ENCODE results near the gene TERT.
"Not testable (repeated sequence)": the region's sequence is repeated elsewhere in the genome, so short reads cannot be mapped to it uniquely, and the experiment has no call there.

TERT gene

DNA sequence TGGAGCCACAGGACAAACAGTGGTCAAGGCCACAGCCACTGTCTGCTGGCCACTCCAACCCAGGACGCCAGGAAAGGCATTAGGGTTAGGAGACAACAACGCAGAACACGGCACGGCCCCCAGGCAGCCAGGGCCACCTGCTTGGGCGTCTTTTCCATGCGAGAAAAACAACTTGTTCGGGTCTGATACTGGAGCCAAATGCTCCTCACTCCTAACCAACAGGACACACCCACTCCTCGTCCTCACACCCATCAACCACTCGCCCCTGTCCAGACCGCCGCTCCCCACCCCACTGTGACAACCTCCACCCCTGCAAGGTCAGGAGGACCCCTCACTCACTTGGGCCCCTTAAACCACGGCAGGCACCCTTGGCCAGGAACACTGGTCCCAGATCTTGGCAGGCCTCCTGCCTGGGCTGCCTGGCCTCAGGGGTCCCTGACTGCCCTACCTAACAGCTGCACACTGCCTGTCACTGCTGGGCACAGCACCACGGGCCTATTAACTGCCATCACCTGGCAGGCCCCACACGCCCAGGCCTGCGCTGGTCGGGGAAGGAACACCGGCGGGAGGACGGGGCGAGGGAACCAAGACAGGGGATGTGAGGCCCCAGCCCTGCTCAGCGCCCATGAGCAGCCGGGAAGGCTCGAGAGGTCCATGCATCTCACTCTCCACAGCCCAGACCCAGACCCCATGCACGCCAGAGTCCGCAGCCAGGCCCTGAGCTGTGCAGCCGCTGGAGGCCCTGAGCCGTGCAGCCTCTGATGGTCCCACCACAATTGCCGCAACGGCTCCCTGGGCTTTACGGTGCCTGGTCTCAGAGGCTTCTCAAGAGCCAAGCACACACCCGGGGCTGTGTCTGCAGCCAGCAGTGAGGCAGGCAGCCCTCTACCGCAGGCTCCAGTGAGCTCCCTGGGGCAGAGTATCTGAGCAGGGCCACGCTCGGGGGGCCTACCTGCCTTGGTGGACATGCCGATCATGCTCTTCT lies 36.3 kb upstream of the TERT start:
- Histone ChIP-seq H4K20me1 (ENCODE audit: low read depth, low read length) (peaks cover 15% of the 10 kb centered on the region; the same call in 1 of the 2 replicates), H3K27me3 (ENCODE audit: low read length) (no peaks in the 10 kb centered on the region), H3F3A (ENCODE audit: insufficient read depth) (peaks cover 4% of the 10 kb centered on the region), H3K9me2 (replicated peaks; ENCODE audit: insufficient read depth, low read length) (no peaks in the 10 kb centered on the region), H3K4me3 (ENCODE audit: insufficient read depth, low read length, poor library complexity, severe bottlenecking) (no peak overlapping the region), H3K9me3 (ENCODE audit: insufficient read depth, low read length) (no peaks in the 10 kb centered on the region), H2AFZ (ENCODE audit: low read depth, low read length, severe bottlenecking) (no peak overlapping the region), H3K36me3 (ENCODE audit: low read length) (peaks cover 11% of the 10 kb centered on the region; the same call in 1 of the 2 replicates), H3K9ac (ENCODE audit: low read length) (no peak overlapping the region), H3K27ac (ENCODE audit: low read depth, low read length) (no peak overlapping the region), H3K79me2 (ENCODE audit: insufficient read depth, low read length) (peaks cover 66% of the 10 kb centered on the region), H3K4me2 (ENCODE audit: low read depth, low read length, poor library complexity, severe bottlenecking) (no peak overlapping the region)
- TF ChIP-seq, protein P1, sequence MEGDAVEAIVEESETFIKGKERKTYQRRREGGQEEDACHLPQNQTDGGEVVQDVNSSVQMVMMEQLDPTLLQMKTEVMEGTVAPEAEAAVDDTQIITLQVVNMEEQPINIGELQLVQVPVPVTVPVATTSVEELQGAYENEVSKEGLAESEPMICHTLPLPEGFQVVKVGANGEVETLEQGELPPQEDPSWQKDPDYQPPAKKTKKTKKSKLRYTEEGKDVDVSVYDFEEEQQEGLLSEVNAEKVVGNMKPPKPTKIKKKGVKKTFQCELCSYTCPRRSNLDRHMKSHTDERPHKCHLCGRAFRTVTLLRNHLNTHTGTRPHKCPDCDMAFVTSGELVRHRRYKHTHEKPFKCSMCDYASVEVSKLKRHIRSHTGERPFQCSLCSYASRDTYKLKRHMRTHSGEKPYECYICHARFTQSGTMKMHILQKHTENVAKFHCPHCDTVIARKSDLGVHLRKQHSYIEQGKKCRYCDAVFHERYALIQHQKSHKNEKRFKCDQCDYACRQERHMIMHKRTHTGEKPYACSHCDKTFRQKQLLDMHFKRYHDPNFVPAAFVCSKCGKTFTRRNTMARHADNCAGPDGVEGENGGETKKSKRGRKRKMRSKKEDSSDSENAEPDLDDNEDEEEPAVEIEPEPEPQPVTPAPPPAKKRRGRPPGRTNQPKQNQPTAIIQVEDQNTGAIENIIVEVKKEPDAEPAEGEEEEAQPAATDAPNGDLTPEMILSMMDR (IDR thresholded peaks at IDR 0.05; ENCODE audit: insufficient read depth, low read length, poor library complexity, severe bottlenecking), result no peak
- no peak for TF ChIP-seq EZH2phosphoT487 (conservative IDR thresholded peaks at IDR 0.05; ENCODE audit: low read length)

DNA sequence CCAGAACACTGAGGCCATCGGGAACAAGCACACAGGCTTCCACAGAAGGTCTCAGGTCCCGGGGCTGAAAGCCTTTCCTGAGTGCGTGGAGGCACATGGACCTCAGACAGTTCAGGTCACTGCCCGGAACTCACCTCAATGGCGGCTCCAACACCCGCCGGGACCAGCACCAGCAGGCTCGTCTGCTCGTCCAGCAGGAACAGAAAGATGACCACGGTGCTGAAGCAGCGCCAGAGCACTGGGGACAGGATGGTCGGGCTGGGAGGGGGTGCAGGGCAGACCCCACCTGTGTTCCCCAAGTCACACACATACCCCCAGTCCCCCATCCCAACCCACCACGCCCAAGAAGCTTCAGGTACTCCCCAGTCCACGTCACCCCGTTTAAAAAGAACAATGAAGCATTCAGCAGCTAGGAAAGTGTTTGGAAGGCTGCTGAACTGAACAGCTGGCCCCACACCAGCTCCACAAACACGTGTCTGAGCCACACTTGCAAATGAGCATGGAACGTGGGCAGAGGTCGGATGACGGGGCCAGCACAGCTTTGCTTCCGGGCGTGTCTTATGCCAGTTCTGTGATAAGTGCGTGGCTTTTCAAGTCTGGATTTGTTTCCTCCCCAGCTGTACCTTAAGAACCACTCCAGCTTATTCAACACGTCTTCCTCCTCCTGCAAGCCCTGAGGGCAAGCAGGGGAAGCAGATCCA lies 35.4 kb upstream of the TERT start:
- H3K79me2 ChIP-seq (ENCODE audit: insufficient read depth, low read length), result peaks cover 57% of the 10 kb centered on the region
- no peak overlapping the region for H3K9ac ChIP-seq (ENCODE audit: low read length)
- no peaks in the 10 kb centered on the region for H3K9me2 ChIP-seq (replicated peaks; ENCODE audit: insufficient read depth, low read length)
- no peaks in the 10 kb centered on the region for H3K9me3 ChIP-seq (ENCODE audit: insufficient read depth, low read length)
- no peak overlapping the region for H3K4me3 ChIP-seq (ENCODE audit: insufficient read depth, low read length, poor library complexity, severe bottlenecking)
- TF ChIP-seq, protein P1 (IDR thresholded peaks at IDR 0.05; ENCODE audit: insufficient read depth, low read length, poor library complexity, severe bottlenecking), result no peak
- no peak for TF ChIP-seq EZH2phosphoT487 (conservative IDR thresholded peaks at IDR 0.05; ENCODE audit: low read length)
- peaks cover 13% of the 10 kb centered on the region; the same call in 1 of the 2 replicates for H3K36me3 ChIP-seq (ENCODE audit: low read length)
- no peak overlapping the region for H3K4me2 ChIP-seq (ENCODE audit: low read depth, low read length, poor library complexity, severe bottlenecking)
- 0 out of 2 replicates have a peak, but pooled peaks cover 2% of the 10 kb centered on the region for H3F3A ChIP-seq (ENCODE audit: insufficient read depth)
- no peaks in the 10 kb centered on the region for H3K27me3 ChIP-seq (ENCODE audit: low read length)
- no peak overlapping the region for H3K27ac ChIP-seq (ENCODE audit: low read depth, low read length)
- peaks cover 11% of the 10 kb centered on the region; the same call in 1 of the 2 replicates for H4K20me1 ChIP-seq (ENCODE audit: low read depth, low read length)
- no peak overlapping the region for H2AFZ ChIP-seq (ENCODE audit: low read depth, low read length, severe bottlenecking)

DNA sequence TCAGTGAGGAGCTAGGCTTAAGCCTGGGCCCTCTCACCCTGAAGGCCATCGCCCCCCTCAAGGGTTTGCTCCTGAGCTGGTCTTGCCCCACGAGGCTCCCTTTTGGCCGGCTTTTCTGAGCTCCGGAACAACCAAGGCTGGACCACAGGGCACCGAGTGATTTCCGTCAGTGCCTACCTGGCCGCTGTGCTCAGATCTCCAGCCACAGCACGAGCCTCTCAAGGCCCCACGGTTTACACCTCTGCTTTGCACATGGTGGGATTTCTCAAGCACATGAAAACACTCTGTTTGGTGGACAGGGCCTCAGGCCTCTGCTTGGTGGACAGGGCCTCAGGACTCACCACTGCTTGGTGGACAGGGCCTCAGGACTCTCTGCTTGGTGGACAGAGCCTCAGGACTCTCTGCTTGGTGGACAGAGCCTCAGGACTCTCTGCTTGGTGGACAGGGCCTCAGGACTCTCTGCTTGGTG lies 34.3 kb upstream of the TERT start:
- no peak overlapping the region for H3K4me3 ChIP-seq (ENCODE audit: insufficient read depth, low read length, poor library complexity, severe bottlenecking)
- peaks cover 12% of the 10 kb centered on the region; the same call in 1 of the 2 replicates for H3K36me3 ChIP-seq (ENCODE audit: low read length)
- H3K79me2 ChIP-seq (ENCODE audit: insufficient read depth, low read length), result peaks cover 47% of the 10 kb centered on the region
- no peak overlapping the region for H2AFZ ChIP-seq (ENCODE audit: low read depth, low read length, severe bottlenecking)
- H3K27ac ChIP-seq (ENCODE audit: low read depth, low read length), result no peak overlapping the region
- peaks cover 11% of the 10 kb centered on the region; the same call in 1 of the 2 replicates for H4K20me1 ChIP-seq (ENCODE audit: low read depth, low read length)
- no peaks in the 10 kb centered on the region for H3K27me3 ChIP-seq (ENCODE audit: low read length)
- no peak overlapping the region for H3K9ac ChIP-seq (ENCODE audit: low read length)
- TF ChIP-seq, protein P1 (IDR thresholded peaks at IDR 0.05; ENCODE audit: insufficient read depth, low read length, poor library complexity, severe bottlenecking), result no peak
- TF ChIP-seq EZH2phosphoT487 (conservative IDR thresholded peaks at IDR 0.05; ENCODE audit: low read length), result no peak
- H3F3A ChIP-seq (ENCODE audit: insufficient read depth), result 0 out of 2 replicates have a peak, but pooled peaks cover 2% of the 10 kb centered on the region
- no peaks in the 10 kb centered on the region for H3K9me3 ChIP-seq (ENCODE audit: insufficient read depth, low read length)
- no peaks in the 10 kb centered on the region for H3K9me2 ChIP-seq (replicated peaks; ENCODE audit: insufficient read depth, low read length)
- no peak overlapping the region for H3K4me2 ChIP-seq (ENCODE audit: low read depth, low read length, poor library complexity, severe bottlenecking)

DNA sequence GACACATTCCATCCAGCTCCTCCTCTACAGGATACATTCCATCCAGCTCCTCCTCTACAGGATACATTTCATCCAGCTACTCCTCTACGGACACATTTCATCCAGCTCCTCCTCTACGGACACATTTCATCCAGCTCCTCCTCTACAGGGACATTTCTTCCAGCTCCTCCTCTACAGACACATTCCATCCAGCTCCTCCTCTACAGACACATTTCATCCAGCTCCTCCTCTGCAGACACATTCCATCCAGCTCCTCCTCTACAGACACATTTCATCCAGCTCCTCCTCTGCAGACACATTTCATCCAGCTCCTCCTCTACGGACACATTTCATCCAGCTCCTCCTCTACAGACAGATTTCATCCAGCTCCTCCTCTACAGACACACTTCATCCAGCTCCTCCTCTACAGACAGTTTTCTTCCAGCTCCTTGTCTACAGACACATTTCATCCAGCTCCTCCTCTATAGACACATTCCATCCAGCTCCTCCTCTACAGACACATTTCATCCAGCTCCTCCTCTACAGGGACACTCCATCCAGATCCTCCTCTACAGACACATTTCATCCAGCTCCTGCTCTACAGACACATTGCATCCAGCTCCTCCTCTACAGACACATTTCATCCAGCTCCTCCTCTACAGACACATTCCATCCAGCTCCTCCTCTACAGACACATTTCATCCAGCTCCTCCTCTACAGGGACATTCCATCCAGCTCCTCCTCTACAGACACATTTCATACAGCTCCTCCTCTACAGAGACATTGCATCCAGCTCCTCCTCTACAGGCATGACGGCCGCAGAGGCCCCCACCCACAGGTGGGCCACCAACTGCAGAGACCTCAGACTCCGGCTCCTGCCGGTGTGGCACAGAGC lies 33.6 kb upstream of the TERT start:
- peaks cover 11% of the 10 kb centered on the region; the same call in 1 of the 2 replicates for H4K20me1 ChIP-seq (ENCODE audit: low read depth, low read length)
- not testable (repeated sequence) for H3K9ac ChIP-seq (ENCODE audit: low read length); H3K9me2 ChIP-seq (replicated peaks; ENCODE audit: insufficient read depth, low read length); H3K4me3 ChIP-seq (ENCODE audit: insufficient read depth, low read length, poor library complexity, severe bottlenecking); H3F3A ChIP-seq (ENCODE audit: insufficient read depth); H2AFZ ChIP-seq (ENCODE audit: low read depth, low read length, severe bottlenecking); H3K27me3 ChIP-seq (ENCODE audit: low read length); H3K27ac ChIP-seq (ENCODE audit: low read depth, low read length); H3K4me2 ChIP-seq (ENCODE audit: low read depth, low read length, poor library complexity, severe bottlenecking); H3K9me3 ChIP-seq (ENCODE audit: insufficient read depth, low read length); H3K36me3 ChIP-seq (ENCODE audit: low read length)
- H3K79me2 ChIP-seq (ENCODE audit: insufficient read depth, low read length), result peaks cover 46% of the 10 kb centered on the region
